Measurements from ENCODE around the gene HBG1.

HBG1 gene

DNA sequence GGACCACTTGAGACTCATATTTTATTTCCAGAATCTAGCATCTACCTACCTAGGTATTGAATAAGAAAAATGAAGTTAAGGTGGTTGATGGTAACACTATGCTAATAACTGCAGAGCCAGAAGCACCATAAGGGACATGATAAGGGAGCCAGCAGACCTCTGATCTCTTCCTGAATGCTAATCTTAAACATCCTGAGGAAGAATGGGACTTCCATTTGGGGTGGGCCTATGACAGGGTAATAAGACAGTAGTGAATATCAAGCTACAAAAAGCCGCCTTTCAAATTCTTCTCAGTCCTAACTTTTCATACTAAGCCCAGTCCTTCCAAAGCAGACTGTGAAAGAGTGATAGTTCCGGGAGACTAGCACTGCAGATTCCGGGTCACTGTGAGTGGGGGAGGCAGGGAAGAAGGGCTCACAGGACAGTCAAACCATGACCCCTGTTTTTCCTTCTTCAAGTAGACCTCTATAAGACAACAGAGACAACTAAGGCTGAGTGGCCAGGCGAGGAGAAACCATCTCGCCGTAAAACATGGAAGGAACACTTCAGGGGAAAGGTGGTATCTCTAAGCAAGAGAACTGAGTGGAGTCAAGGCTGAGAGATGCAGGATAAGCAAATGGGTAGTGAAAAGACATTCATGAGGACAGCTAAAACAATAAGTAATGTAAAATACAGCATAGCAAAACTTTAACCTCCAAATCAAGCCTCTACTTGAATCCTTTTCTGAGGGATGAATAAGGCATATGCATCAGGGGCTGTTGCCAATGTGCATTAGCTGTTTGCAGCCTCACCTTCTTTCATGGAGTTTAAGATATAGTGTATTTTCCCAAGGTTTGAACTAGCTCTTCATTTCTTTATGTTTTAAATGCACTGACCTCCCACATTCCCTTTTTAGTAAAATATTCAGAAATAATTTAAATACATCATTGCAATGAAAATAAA, 24.8 kb downstream of the HBG1 start:
- DNase-seq: no peak

DNA sequence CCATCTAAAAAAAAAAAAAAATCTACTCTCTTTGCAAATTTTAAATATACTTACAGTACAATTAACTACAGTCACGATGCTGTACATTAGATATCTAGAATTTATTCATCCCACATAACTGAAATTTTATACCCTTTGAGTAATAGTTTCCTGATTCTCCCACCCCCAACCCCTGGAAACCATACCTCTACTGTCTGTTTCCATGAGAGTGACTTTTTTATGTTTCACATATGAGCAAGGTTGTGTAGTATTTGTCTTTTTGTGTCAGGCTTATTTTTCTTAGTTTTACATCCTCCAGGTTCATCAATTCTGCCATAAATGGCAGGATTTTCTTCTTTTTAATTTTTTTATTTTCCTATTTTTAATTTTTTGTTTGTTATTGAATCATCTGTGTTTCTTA, 26.0 kb downstream of the HBG1 start:
- no peak for DNase-seq

DNA sequence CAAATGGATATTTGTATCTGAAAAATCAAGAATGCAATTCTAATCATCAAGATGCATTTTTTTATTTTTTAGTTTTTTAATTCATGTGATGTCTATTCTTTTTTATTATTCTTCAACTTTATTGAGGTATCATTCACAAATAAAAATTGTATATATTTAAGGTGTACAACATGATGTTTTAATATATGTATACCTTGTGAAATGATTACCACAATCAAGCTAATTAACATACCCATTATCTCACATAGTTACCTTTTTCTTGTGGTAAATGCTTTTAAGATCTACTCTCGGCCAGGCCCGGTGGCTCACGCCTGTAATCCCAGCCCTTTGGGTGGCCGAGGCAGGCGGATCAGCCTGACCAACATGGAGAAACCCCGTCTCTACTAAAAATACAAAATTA, 26.5 kb downstream of the HBG1 start:
- no peak for DNase-seq

DNA sequence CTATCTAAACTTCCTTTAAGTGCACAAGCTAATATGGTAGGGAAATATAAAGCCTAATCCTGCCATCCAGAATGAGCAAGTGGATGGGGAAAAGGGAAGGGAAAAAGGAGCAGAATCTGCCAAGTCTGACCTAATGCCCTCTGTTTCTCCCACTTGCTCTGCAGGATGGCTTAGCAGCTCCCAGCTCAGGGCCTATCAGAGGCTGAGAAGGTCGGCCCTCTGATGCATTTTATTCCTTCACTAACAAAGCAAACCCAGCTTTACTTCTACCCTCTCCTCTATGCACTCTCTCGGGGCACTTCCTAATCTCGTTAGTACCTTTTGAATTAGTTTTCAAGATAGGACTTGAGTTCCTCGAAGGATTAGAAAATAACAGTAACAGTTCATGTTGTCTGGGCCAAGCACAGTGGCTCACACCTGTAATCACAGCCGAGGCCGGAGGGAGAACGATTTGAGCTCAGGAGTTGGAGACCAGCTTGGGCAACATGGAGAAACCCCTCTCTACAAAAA, 39.2 kb downstream of the HBG1 start:
- no peak for DNase-seq

DNA sequence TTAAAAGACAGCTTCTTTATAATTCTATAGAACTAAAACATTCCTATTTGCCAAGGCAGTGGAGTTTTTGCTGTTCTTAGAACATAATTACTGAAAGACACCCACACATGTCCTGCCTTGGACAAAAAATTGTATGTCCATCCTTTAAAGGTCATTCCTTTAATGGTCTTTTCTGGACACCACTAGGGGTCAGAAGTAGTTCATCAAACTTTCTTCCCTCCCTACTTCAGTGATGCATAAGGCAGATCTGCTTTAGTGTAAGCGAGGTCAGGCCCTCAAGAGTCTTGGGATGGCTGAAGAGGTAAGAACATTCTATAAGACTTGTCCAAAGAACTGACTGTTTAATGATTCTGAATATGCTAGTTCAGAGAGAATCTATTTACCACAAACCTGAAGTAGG, 44.9 kb downstream of the HBG1 start:
- no peak for DNase-seq

DNA sequence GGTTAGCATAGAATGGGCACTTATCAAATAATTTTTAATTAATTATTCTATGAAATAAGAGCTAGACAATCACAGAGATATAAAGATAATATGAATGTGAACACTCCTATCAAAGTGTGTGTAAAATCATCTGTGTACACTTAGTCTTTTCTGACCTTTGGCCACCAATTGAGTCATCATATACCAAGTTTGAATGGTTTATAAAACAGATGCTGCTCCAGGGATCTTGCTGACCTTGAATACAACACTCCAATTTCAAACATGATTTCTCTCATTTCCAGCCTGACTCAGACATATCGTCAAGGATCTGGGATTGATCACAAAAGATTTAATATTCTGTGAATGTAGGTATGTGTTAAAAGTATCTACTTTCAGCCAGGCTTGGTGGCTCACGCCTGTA, 46.3 kb downstream of the HBG1 start:
- DNase-seq: no peak

DNA sequence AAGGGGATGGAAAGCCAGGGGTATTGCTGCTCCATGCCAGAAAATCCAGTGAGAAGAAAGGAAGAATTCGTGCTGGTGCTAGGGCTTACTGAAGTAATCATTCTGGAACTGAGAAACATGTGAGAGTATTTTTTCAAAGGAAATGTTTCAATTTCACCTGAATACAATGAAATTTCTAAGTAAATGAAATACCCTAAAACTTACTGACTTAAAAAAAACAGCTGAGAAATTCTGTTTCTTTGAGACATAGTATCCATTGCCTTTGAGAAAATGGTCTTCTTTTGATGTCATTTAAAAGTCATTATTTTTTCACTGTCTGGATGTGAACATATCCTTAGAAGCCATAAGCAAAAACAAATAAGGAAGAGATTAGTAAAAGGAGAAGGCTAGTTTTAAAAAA, 49.1 kb downstream of the HBG1 start, which contains the start of gene OR51V1:
Gene OR51V1 (minus strand): TSS at position 101 of the 400 bp plus-strand sequence. CDS start 0 bp downstream, at position 101.
- DNase-seq: no peak

DNA sequence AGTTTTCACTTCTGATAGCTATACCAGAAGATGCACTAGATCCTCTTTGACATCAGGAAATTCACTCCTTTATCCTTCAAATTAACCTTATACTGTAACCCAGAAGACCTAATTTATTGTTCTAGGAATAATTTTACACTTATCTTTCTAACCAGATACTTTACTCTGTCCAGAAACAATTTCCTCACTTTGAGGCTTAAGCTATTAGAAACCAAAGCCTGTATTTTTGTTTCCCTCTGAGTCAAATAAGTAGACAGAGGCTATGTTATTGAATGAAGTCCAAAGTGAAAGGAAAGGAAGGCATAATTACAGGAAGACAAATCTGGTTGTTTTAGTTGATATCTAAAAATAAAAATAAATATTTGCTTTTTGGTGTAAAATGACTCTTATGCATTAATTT, 51.4 kb downstream of the HBG1 start:
- DNase-seq: no peak

All from GOT3 (cell line).